Skeletal muscle tissue (tissue), 4 donors: Measurements from ENCODE around the gene PLEKHJ1. TPM values are rescaled to one million over a fixed set of nuclear protein-coding genes. Genes with fewer than 3 reads are reported as not detected.
"Not testable (repeated sequence)": the region's sequence is repeated elsewhere in the genome, so short reads cannot be mapped to it uniquely, and the experiment has no call there.

Source experiments
- H3K27ac ChIP-seq: one replicate; pipeline ENCODE4 v1.7.0; 2013; ENCODE audit warnings: mild to moderate bottlenecking, low read depth, low read length, inconsistent platforms
- H3K27me3 ChIP-seq, 3 donors: one replicate each; pipeline ENCODE4 v1.7.0; 2013; ENCODE audit warnings: low read length in 3 of 3; ENCODE audit not compliant: control insufficient read depth in 3 of 3, insufficient read depth in 3 of 3
- H3K36me3 ChIP-seq, 3 donors: one replicate each; pipeline ENCODE4 v1.7.0; 2013; ENCODE audit warnings: low read length in 3 of 3; ENCODE audit not compliant: control insufficient read depth in 3 of 3, insufficient read depth in 3 of 3
- H3K4me1 ChIP-seq, 3 donors: one replicate each; pipeline ENCODE4 v1.7.0; 2013; ENCODE audit warnings: low read length in 3 of 3, mild to moderate bottlenecking in 3 of 3; ENCODE audit not compliant: control insufficient read depth in 3 of 3, insufficient read depth in 3 of 3
- H3K4me3 ChIP-seq, 3 donors: one replicate each; pipeline ENCODE4 v1.7.0; 2013; ENCODE audit warnings: low read length in 3 of 3
- H3K9ac ChIP-seq, 3 donors: one replicate each; pipeline ENCODE4 v1.7.0; 2013; ENCODE audit warnings: low read length in 3 of 3, mild to moderate bottlenecking in 3 of 3, moderate library complexity in 2 of 3, low read depth in 1 of 3
- H3K9me3 ChIP-seq, 3 donors: one replicate each; pipeline ENCODE4 v1.7.0; 2013; ENCODE audit warnings: low read length in 3 of 3; ENCODE audit not compliant: control insufficient read depth in 3 of 3
- total RNA-seq: library from RNA; depleted of rRNA; stranded (reverse); fragments of >200 nt; gene quantifications from one replicate; pipeline ENCODE4 v1.2.3, GENCODE V29; 2014
- donor health status: Osteomylitis.

Gene PLEKHJ1
- total RNA-seq, result 63.2 TPM

GRCh38 chr19:2236314-2237050 is at the start of gene PLEKHJ1, which contains the start of gene SF3A2:
TSS of gene PLEKHJ1 (minus strand) at chr19:2236329. CDS start at chr19:2236248, 81 bp downstream.
TSS of gene SF3A2 (plus strand) at chr19:2236824. CDS start at chr19:2243419, 6,595 bp downstream.
- H3K4me3 ChIP-seq, result peak within 1 kb of the TSS; percentile 83 to 96 (median 93)
- peak within 1 kb of the TSS; percentile 95 to 97 (median 97) for H3K9ac ChIP-seq
- peaks cover 60 to 73% (median 61%) of the 10 kb centered on the region in 3 donors for H3K4me1 ChIP-seq
- no peaks in the 10 kb centered on the region for H3K9me3 ChIP-seq
- H3K36me3 ChIP-seq, result peaks cover 15 to 17% (median 16%) of the 10 kb centered on the region in 3 donors
- peak within 1 kb of the TSS; percentile 96 for H3K27ac ChIP-seq
- no peaks in the 10 kb centered on the region for H3K27me3 ChIP-seq

- no peak overlapping the region for H3K9ac ChIP-seq
- H3K36me3 ChIP-seq, result no peaks in the 10 kb centered on the region
- no peaks in the 10 kb centered on the region for H3K9me3 ChIP-seq
- peaks cover 2 to 4% (median 3%) of the 10 kb centered on the region in 3 donors for H3K4me1 ChIP-seq
- H3K27ac ChIP-seq, result no peak overlapping the region
- peaks cover 16 to 28% (median 26%) of the 10 kb centered on the region in 3 donors for H3K27me3 ChIP-seq
- no peak overlapping the region for H3K4me3 ChIP-seq
These were observed 47.8 kb upstream of the PLEKHJ1 start for GRCh38 chr19:2283835-2284507.

GRCh38 chr19:2282862-2283237 is 46.7 kb upstream of the PLEKHJ1 start:
- no peak overlapping the region for H3K9ac ChIP-seq
- H3K27me3 ChIP-seq, result peaks cover 6 to 17% (median 16%) of the 10 kb centered on the region in 3 donors
- H3K9me3 ChIP-seq, result no peaks in the 10 kb centered on the region
- H3K36me3 ChIP-seq, result no peaks in the 10 kb centered on the region
- H3K4me3 ChIP-seq, result no peak overlapping the region
- no peak overlapping the region for H3K27ac ChIP-seq
- peaks cover 0 to 3% (median 0%) of the 10 kb centered on the region in 3 donors for H3K4me1 ChIP-seq

- no peaks in the 10 kb centered on the region for H3K36me3 ChIP-seq
- peaks cover under 1 to 15% (median 11%) of the 10 kb centered on the region in 3 donors for H3K27me3 ChIP-seq
- peak within 1 kb of the TSS in 1 of 3 donors; percentile 54 for H3K9ac ChIP-seq
- no peak within 1 kb of the TSS for H3K27ac ChIP-seq
- peaks cover 0 to 3% (median 0%) of the 10 kb centered on the region in 3 donors for H3K4me1 ChIP-seq
- H3K4me3 ChIP-seq, result peak within 1 kb of the TSS in 2 of 3 donors; percentile 14 to 45
- no peaks in the 10 kb centered on the region for H3K9me3 ChIP-seq
These were observed 46.1 kb upstream of the PLEKHJ1 start, which contains the start of gene PEAK3 for GRCh38 chr19:2282062-2282861. TSS of gene PEAK3 (minus strand) at chr19:2282175. CDS start at chr19:2280931, 1,244 bp downstream.

GRCh38 chr19:2281265-2282061 is 45.3 kb upstream of the PLEKHJ1 start:
- Histone ChIP-seq H3K27me3 (peaks cover 0 to 10% (median 6%) of the 10 kb centered on the region in 3 donors), H3K4me3 (peak overlapping the region in 2 of 3 donors; percentile 6 to 14), H3K9ac (peak overlapping the region in 1 of 3 donors; percentile 54)
- H3K27ac ChIP-seq, H3K36me3 ChIP-seq, H3K4me1 ChIP-seq, H3K9me3 ChIP-seq: not testable (repeated sequence)

GRCh38 chr19:2280633-2281264 is 44.6 kb upstream of the PLEKHJ1 start:
- Histone ChIP-seq H3K27ac (no peak overlapping the region), H3K36me3 (no peaks in the 10 kb centered on the region), H3K4me3 (no peak overlapping the region), H3K9ac (no peak overlapping the region), H3K27me3 (peaks cover 0 to 3% (median 0%) of the 10 kb centered on the region in 3 donors), H3K4me1 (peaks cover 5 to 9% (median 8%) of the 10 kb centered on the region in 3 donors), H3K9me3 (no peaks in the 10 kb centered on the region)

GRCh38 chr19:2278459-2279158 is 42.5 kb upstream of the PLEKHJ1 start:
- Histone ChIP-seq H3K4me1 (peaks cover 18 to 27% (median 25%) of the 10 kb centered on the region in 3 donors), H3K9ac (no peak overlapping the region), H3K9me3 (no peaks in the 10 kb centered on the region), H3K36me3 (peaks cover 0 to 4% (median 2%) of the 10 kb centered on the region in 3 donors), H3K27ac (no peak overlapping the region), H3K4me3 (no peak overlapping the region), H3K27me3 (no peaks in the 10 kb centered on the region)

- no peaks in the 10 kb centered on the region for H3K27me3 ChIP-seq
- H3K4me1 ChIP-seq, result peaks cover 31 to 40% (median 38%) of the 10 kb centered on the region in 3 donors
- no peak overlapping the region for H3K4me3 ChIP-seq
- H3K27ac ChIP-seq, result no peak overlapping the region
- H3K9ac ChIP-seq, result no peak overlapping the region
- peaks cover 4 to 8% (median 6%) of the 10 kb centered on the region in 3 donors for H3K36me3 ChIP-seq
- H3K9me3 ChIP-seq, result no peaks in the 10 kb centered on the region
These were observed 41.0 kb upstream of the PLEKHJ1 start for GRCh38 chr19:2277138-2277537.
